HG03521 (cell line): Measurements from ENCODE around the gene SIK3.

ENCODE experiments used
- ATAC-seq: cut with Tn5 transposase; IDR thresholded peaks from one replicate; pipeline ENCODE4 v1.9.1; 2021; ENCODE audit warnings: mild to moderate bottlenecking, moderate library complexity; ENCODE audit not compliant: unreplicated experiment

The SIK3 gene

GRCh38 chr11:116901964-116902688 is 196.1 kb downstream of the SIK3 start:
- no peak for ATAC-seq

GRCh38 chr11:116901211-116901610 is 197.0 kb downstream of the SIK3 start:
- no peak for ATAC-seq

- no peak for ATAC-seq
These were observed 202.0 kb downstream of the SIK3 start for GRCh38 chr11:116896211-116896610.

- ATAC-seq = no peak
These were observed 203.0 kb downstream of the SIK3 start for GRCh38 chr11:116895048-116895757.

GRCh38 chr11:116893906-116894305 is 204.3 kb downstream of the SIK3 start:
- no peak for ATAC-seq

GRCh38 chr11:116893437-116893836 is 204.8 kb downstream of the SIK3 start:
- ATAC-seq = no peak

GRCh38 chr11:116892374-116892773 is 205.9 kb downstream of the SIK3 start:
- no peak for ATAC-seq

GRCh38 chr11:116891746-116892145 is 206.5 kb downstream of the SIK3 start:
- no peak for ATAC-seq

GRCh38 chr11:116890607-116891006 is 207.6 kb downstream of the SIK3 start:
- ATAC-seq = no peak

GRCh38 chr11:116890193-116890592 is 208.0 kb downstream of the SIK3 start:
- no peak for ATAC-seq

GRCh38 chr11:116888884-116889549 is 209.2 kb downstream of the SIK3 start:
- ATAC-seq = no peak

- no peak for ATAC-seq
These were observed 210.2 kb downstream of the SIK3 start for GRCh38 chr11:116888024-116888423.

GRCh38 chr11:116885951-116886655 is 212.1 kb downstream of the SIK3 start:
- no peak for ATAC-seq

- ATAC-seq = no peak
These were observed 215.8 kb downstream of the SIK3 start for GRCh38 chr11:116882386-116882785.

GRCh38 chr11:116881143-116881542 is 217.1 kb downstream of the SIK3 start:
- no peak for ATAC-seq

- no peak for ATAC-seq
These were observed 218.2 kb downstream of the SIK3 start for GRCh38 chr11:116879800-116880625.

- no peak for ATAC-seq
These were observed 221.6 kb downstream of the SIK3 start for GRCh38 chr11:116876656-116877055.

- no peak for ATAC-seq
These were observed 223.0 kb downstream of the SIK3 start for GRCh38 chr11:116875194-116875593.

- ATAC-seq = no peak
These were observed 224.0 kb downstream of the SIK3 start for GRCh38 chr11:116874251-116874650.

- ATAC-seq = no peak
These were observed 224.8 kb downstream of the SIK3 start for GRCh38 chr11:116873381-116873780.
